GM12872 (cell line): ENCODE measurements around the gene SIT1.

Experiments used
- CTCF ChIP-seq: IDR thresholded peaks from 3 replicates; pipeline ENCODE4 v1.5.1; 2011; ENCODE audit warnings: low read depth, mild to moderate bottlenecking, low read length, moderate library complexity; ENCODE audit not compliant: insufficient read depth

The SIT1 gene

GRCh38 chr9:35604578-35605350 lies 46.0 kb downstream of the SIT1 start, which contains the start of gene TESK1:
Gene TESK1 (plus strand): TSS chr9:35605262. CDS start chr9:35605620, 358 bp downstream.
- TF ChIP-seq CTCF: no peak

DNA sequence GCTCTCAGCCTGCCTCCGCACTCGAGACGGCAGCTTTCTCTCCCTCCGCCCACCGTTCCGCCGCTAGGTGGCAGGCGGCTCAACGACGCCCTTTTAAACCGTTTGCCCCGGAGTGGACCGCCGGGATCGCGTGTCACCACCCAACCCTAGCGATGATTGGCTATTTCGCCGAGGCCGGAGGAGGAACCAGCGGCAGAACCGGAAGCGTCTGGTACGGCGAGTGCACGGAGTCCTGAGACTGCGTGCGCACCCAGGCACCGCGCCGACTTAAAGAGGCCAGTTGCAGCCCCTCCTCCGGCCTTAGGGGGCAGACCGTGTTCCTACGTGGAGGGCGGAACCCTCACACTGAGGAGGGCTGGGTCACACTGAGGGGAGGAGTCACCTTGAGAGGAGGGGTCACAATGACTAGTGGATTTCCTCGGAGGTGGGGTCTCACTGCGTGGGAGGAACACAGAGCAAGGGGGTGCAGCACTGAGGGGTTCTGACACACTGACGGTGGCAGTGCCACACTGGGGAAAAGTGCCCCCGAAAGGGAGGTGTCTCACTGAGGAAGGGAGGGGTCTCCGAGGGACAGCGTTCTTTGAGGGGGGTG lies 46.6 kb downstream of the SIT1 start:
- TF ChIP-seq CTCF: peak; percentile 82

DNA sequence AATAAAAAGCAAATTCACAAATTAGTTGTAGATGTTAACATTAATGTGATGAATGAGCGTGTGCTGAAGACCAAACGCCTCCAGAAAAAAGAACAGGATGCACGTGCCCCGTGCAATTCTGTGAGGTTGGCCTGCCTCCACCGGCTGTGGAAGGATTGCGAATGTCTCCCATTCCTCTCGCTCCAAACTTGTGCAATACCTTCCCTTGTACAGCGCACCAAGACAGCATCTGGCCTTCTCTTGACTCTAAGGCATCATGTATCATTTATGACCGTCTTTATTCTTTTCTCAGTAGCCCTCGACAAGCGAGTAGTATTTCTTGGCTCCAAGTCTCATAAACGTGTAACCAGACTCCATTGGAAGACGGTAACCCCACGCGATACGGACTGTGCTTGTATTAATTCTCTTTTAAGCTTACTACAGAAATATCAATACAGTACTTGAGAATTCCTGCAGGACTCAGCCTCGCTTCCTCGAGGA lies 47.2 kb downstream of the SIT1 start:
- TF ChIP-seq CTCF: no peak

DNA sequence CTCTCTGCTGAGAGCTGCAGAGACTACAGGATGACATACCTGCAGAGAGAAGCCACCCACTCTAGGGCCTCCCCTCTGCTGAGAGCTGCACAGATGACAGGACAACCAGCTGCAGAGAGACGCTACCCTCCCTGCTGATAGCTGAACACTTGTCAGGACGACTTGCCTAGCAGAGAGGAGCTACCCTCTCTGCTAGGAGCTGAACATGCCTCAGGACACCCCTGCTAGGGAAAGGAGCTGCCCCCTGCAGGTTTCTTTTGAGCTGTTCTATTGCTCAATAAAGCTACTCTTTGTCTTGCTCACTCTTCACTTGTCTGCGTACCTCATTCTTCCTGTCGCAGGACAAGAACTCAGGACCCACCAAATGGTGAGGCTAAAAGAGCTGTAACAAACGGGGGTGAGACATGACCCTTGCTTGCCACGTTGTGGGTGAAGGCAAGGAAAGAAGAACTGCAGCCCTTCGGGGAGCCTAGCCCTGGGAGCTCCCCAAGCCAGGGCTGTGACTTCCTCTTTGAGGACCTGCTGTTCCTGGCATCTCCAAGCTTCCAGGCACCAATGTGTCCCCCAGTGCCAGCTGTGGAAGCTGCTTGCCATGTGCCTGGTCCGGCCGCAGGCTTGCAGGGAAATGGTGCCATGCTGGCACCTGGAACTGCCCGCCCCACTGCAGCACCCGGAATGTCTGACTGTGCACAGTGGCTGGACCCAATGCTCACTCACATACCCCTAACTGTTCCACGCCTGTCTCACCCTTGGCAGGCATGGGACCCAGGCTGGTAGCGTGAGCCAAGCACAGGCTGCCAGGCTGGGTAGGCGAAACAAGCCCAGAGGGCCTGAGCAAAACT lies 50.7 kb downstream of the SIT1 start:
- no peak; the same call in 2 of the 3 replicates for TF ChIP-seq CTCF
